ENCODE measurements around the gene SLC38A5. TPM values are rescaled to one million over a fixed set of nuclear protein-coding genes. Genes with fewer than 3 reads are reported as not detected.

SLC38A5 gene
- total and polyA plus RNA-seq, 2 of the 13 experiments (the other 11 are each of a cell fraction or from before 2014, with no cell fraction given), result 46.1 to 73.4 TPM

DNA sequence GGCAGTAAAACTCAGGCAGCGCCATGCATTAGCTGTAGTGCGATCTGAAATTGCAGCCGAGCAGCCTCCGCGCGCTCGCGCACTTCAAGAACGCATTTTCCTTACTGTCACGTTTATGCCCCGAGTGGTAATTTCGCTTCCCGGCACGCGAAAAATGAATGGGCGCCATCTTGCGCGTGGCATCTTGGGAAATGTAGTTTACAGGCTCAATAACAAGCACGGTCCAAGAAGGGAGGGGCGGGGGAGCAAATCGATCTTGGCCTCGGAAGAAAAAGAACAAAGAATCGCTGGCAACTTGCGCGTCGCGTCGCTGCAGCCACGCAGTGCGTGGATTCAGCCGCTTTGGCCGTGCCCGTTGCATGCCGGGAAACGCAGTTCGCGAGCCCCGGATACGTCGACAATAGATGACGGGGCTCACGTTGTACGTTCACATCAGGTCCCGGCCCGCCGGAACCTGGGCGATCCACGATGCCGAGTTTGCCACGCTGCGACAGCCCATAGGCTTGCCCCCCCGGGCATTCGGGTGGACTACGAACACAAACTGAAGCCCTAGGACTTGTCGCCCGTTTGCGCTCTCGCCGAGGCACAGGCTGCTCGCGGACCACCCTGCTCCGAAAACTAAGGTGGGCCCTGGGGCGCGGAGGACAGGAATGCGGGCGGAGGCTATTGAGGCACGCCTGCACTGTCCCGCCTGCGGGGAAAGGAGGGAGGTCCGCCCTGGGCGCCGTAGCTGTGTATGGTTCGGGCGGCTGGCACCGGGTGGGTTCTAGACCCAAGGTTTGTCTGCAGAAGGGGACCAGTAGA is 5.9 kb upstream of the SLC38A5 start, which contains the start of gene FTSJ1 (continued):
- 0 out of 2 replicates have a peak, but pooled peaks have one; percentile 49 for TF ChIP-seq MTERF4 (CRISPR knock-in tag; IDR thresholded peaks at IDR 0.05)
- TF ChIP-seq, protein P1, sequence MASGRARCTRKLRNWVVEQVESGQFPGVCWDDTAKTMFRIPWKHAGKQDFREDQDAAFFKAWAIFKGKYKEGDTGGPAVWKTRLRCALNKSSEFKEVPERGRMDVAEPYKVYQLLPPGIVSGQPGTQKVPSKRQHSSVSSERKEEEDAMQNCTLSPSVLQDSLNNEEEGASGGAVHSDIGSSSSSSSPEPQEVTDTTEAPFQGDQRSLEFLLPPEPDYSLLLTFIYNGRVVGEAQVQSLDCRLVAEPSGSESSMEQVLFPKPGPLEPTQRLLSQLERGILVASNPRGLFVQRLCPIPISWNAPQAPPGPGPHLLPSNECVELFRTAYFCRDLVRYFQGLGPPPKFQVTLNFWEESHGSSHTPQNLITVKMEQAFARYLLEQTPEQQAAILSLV (CRISPR knock-in tag; IDR thresholded peaks at IDR 0.05; ENCODE audit: borderline replicate concordance), result 0 out of 2 replicates have a peak, but pooled peaks have one; percentile 32
- TF ChIP-seq SETDB1 (CRISPR knock-in tag; IDR thresholded peaks at IDR 0.05; ENCODE audit: borderline replicate concordance), result 0 out of 2 replicates have a peak, but pooled peaks have one; percentile 10
- peak; percentile 63; the same call in 1 of the 2 replicates for TF ChIP-seq SALL1 (CRISPR knock-in tag; IDR thresholded peaks at IDR 0.05)
- peak; percentile 50; the same call in 1 of the 2 replicates for TF ChIP-seq SRY (CRISPR knock-in tag; IDR thresholded peaks at IDR 0.05)
- TF ChIP-seq, protein P2, sequence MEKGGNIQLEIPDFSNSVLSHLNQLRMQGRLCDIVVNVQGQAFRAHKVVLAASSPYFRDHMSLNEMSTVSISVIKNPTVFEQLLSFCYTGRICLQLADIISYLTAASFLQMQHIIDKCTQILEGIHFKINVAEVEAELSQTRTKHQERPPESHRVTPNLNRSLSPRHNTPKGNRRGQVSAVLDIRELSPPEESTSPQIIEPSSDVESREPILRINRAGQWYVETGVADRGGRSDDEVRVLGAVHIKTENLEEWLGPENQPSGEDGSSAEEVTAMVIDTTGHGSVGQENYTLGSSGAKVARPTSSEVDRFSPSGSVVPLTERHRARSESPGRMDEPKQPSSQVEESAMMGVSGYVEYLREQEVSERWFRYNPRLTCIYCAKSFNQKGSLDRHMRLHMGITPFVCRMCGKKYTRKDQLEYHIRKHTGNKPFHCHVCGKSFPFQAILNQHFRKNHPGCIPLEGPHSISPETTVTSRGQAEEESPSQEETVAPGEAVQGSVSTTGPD (CRISPR knock-in tag; IDR thresholded peaks at IDR 0.05), result no peak
- TF ChIP-seq MIER2 (CRISPR knock-in tag; IDR thresholded peaks at IDR 0.05), result no peak
- 0 out of 2 replicates have a peak, but pooled peaks have one; percentile 19 for TF ChIP-seq ZBTB38 (CRISPR knock-in tag; IDR thresholded peaks at IDR 0.05)
- no peak for TF ChIP-seq JUND (CRISPR knock-in tag; IDR thresholded peaks at IDR 0.05)
- TF ChIP-seq MAF1 (CRISPR knock-in tag; IDR thresholded peaks at IDR 0.05; ENCODE audit: borderline replicate concordance), result no peak
- TF ChIP-seq ARID5B (CRISPR knock-in tag; IDR thresholded peaks at IDR 0.05), result no peak
- TF ChIP-seq, protein P3, sequence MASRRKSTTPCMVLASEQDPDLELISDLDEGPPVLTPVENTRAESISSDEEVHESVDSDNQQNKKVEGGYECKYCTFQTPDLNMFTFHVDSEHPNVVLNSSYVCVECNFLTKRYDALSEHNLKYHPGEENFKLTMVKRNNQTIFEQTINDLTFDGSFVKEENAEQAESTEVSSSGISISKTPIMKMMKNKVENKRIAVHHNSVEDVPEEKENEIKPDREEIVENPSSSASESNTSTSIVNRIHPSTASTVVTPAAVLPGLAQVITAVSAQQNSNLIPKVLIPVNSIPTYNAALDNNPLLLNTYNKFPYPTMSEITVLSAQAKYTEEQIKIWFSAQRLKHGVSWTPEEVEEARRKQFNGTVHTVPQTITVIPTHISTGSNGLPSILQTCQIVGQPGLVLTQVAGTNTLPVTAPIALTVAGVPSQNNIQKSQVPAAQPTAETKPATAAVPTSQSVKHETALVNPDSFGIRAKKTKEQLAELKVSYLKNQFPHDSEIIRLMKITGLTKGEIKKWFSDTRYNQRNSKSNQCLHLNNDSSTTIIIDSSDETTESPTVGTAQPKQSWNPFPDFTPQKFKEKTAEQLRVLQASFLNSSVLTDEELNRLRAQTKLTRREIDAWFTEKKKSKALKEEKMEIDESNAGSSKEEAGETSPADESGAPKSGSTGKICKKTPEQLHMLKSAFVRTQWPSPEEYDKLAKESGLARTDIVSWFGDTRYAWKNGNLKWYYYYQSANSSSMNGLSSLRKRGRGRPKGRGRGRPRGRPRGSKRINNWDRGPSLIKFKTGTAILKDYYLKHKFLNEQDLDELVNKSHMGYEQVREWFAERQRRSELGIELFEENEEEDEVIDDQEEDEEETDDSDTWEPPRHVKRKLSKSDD (CRISPR knock-in tag; IDR thresholded peaks at IDR 0.05; ENCODE audit: low read depth), result 0 out of 2 replicates have a peak, but pooled peaks have one; percentile 50
- TF ChIP-seq GABPB1 (CRISPR knock-in tag; IDR thresholded peaks at IDR 0.05), result peak; percentile 87
- TF ChIP-seq MXD3 (CRISPR knock-in tag; IDR thresholded peaks at IDR 0.05), result 0 out of 2 replicates have a peak, but pooled peaks have one; percentile 57
- no peak for TF ChIP-seq ZBTB7A (CRISPR knock-in tag; IDR thresholded peaks at IDR 0.05)
- no peak for TF ChIP-seq KLF6 (CRISPR knock-in tag; IDR thresholded peaks at IDR 0.05)

Data from HepG2 (cell line).